Body of pancreas (tissue), 4 donors: ENCODE results near the gene PLXNB3.

Experiments
- POLR2A ChIP-seq, 3 donors: fragments of 450-650 bp; IDR thresholded peaks; one replicate each; pipeline ENCODE4 v1.6.1; 2016; ENCODE audit warnings: antibody characterized with exemption in 3 of 3, mild to moderate bottlenecking in 2 of 3
- TF ChIP-seq, protein P1 (sequence below), 7 experiments: fragments of 450-650 bp in 4 of 7; fragments of 200-600 bp in 3 of 7; sonication (generic) in 3 of 7; IDR thresholded peaks; one replicate each; pipeline ENCODE4 v1.5.1; 2016 to 2019; ENCODE audit warnings: antibody characterized with exemption in 7 of 7

DNA sequence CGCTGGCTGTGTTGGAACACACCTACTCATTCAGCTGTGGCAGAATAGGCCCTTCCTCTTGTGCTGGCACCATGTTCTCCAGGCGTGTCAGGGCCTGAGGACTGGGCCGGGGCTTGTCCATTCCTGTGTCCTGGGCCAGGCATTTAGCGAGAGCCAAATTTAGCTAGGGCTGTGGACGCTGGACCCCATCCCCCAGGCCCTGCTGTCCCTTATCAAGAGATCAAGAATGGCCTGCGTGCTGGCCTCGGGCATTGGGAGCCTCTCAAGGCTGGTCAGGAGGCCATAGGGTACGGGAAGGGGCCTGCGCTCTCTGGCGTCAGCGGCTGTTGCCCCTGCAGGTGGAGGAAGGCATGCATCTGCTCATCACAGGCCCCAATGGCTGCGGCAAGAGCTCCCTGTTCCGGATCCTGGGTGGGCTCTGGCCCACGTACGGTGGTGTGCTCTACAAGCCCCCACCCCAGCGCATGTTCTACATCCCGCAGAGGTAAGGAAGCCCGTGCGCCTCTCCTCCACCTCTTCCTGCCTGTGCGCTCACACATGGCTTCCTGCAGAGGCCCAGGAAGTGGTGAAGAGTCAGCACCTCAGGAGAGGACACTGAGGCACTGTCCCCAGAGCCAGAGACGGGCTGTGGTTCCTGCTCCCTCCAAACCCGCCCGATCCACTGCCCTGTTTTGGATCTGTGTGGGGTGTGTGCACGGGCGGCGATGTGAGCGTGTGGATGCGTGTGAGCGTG is 24.1 kb upstream of the PLXNB3 start:
- TF ChIP-seq POLR2A (IDR thresholded peaks at IDR 0.05) = no peak
- TF ChIP-seq, protein P1, sequence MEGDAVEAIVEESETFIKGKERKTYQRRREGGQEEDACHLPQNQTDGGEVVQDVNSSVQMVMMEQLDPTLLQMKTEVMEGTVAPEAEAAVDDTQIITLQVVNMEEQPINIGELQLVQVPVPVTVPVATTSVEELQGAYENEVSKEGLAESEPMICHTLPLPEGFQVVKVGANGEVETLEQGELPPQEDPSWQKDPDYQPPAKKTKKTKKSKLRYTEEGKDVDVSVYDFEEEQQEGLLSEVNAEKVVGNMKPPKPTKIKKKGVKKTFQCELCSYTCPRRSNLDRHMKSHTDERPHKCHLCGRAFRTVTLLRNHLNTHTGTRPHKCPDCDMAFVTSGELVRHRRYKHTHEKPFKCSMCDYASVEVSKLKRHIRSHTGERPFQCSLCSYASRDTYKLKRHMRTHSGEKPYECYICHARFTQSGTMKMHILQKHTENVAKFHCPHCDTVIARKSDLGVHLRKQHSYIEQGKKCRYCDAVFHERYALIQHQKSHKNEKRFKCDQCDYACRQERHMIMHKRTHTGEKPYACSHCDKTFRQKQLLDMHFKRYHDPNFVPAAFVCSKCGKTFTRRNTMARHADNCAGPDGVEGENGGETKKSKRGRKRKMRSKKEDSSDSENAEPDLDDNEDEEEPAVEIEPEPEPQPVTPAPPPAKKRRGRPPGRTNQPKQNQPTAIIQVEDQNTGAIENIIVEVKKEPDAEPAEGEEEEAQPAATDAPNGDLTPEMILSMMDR (IDR thresholded peaks at IDR 0.05) = no peak
